IPS DF 4.7 (cell line): ENCODE data around the gene CIROP.
"Not testable (repeated sequence)": the region's sequence is repeated elsewhere in the genome, so short reads cannot be mapped to it uniquely, and the experiment has no call there.

Source experiments
- DNase-seq: peaks from one replicate; pipeline ENCODE4 v3.0.0-alpha.2; 2013; ENCODE audit warnings: low spot score; ENCODE audit errors: extremely low read depth

Gene CIROP

GRCh38 chr14:23114669-23115038, 9.9 kb upstream of the CIROP start:
- DNase-seq = no peak

GRCh38 chr14:23114120-23114458, 9.3 kb upstream of the CIROP start:
- DNase-seq = no peak

- DNase-seq = no peak
These were observed 8.8 kb upstream of the CIROP start for GRCh38 chr14:23113431-23114119.

- no peak for DNase-seq
These were observed 7.8 kb upstream of the CIROP start for GRCh38 chr14:23112359-23113178.

GRCh38 chr14:23110579-23111365, 6.0 kb upstream of the CIROP start:
- DNase-seq = no peak

GRCh38 chr14:23109769-23110168, 5.0 kb upstream of the CIROP start:
- no peak for DNase-seq

- not testable (repeated sequence) for DNase-seq
These were observed 3.4 kb upstream of the CIROP start for GRCh38 chr14:23108169-23108568.

- not testable (repeated sequence) for DNase-seq
These were observed 2.8 kb upstream of the CIROP start for GRCh38 chr14:23107620-23108019.

GRCh38 chr14:23106747-23107045, 1.9 kb upstream of the CIROP start:
- no peak for DNase-seq

- DNase-seq = no peak
These were observed 597 bp upstream of the CIROP start for GRCh38 chr14:23105348-23105824.

- DNase-seq = no peak
These were observed 659 bp downstream of the CIROP start for GRCh38 chr14:23104070-23104590.

GRCh38 chr14:23103581-23103980, 1.2 kb downstream of the CIROP start:
- DNase-seq = no peak

GRCh38 chr14:23102801-23103200, 2.0 kb downstream of the CIROP start:
- DNase-seq = no peak

- DNase-seq = no peak
These were observed 2.7 kb downstream of the CIROP start for GRCh38 chr14:23101986-23102625.

- DNase-seq = no peak
These were observed 3.4 kb downstream of the CIROP start for GRCh38 chr14:23101213-23101970.

- no peak for DNase-seq
These were observed 5.5 kb downstream of the CIROP start for GRCh38 chr14:23099212-23099861.

- no peak for DNase-seq
These were observed 7.0 kb downstream of the CIROP start for GRCh38 chr14:23097786-23098185.

- DNase-seq = peak; percentile 98
These were observed 9.3 kb downstream of the CIROP start, which contains the start of gene C14orf119 for GRCh38 chr14:23095196-23096108. Gene C14orf119, plus strand, starts transcription at chr14:23095505. Its CDS starts 2,154 bp downstream, at chr14:23097659.

- no peak for DNase-seq
These were observed 10.1 kb downstream of the CIROP start, which contains the start of gene ACIN1 for GRCh38 chr14:23094666-23095195. Gene ACIN1, minus strand, starts transcription at chr14:23095136. Its CDS starts 24 bp downstream, at chr14:23095112.
